ENCODE results near the gene SPDYE16.
"Not testable (repeated sequence)": the region's sequence is repeated elsewhere in the genome, so short reads cannot be mapped to it uniquely, and the experiment has no call there.

GRCh38 chr7:76559685-76560084 lies 16.6 kb upstream of the SPDYE16 start:
- TF ChIP-seq EZH2 (IDR thresholded peaks at IDR 0.05; ENCODE audit: low read length, unreplicated experiment); CTCF (conservative IDR thresholded peaks at IDR 0.05; ENCODE audit: low read depth, low read length); EZH2phosphoT487 (IDR thresholded peaks at IDR 0.05; ENCODE audit: borderline replicate concordance, low read length): not testable (repeated sequence)
